Natural killer cell (primary cell): Measurements from ENCODE around the gene ELMOD3. TPM values are rescaled to one million over a fixed set of nuclear protein-coding genes. Genes with fewer than 3 reads are reported as not detected.

ENCODE experiments used
- ATAC-seq, 3 donors: fragments of 150-1000 bp in 2 of 3; fragments of 200-7000 bp in 1 of 3; cut with Tn5 transposase; 1 replicate in 1 of 3; 2 replicates in 2 of 3; pipeline ENCODE4 v1.10.0; 2021; ENCODE audit warnings: mild to moderate bottlenecking in 2 of 3, moderate library complexity in 2 of 3
- DNase-seq, 2 donors: peaks; one replicate each; pipeline versions ENCODE4 v3.0.0 to v3.0.0-alpha.2; 2013 to 2021; ENCODE audit warnings: mixed read lengths in 1 of 2
- H3K27ac ChIP-seq: one replicate; pipeline ENCODE4 v1.5.1; 2013; ENCODE audit warnings: mild to moderate bottlenecking, low read length
- H3K27me3 ChIP-seq: one replicate; pipeline ENCODE4 v1.6.1; 2013; ENCODE audit warnings: low read length; ENCODE audit not compliant: control insufficient read depth, insufficient read depth
- H3K36me3 ChIP-seq: one replicate; pipeline ENCODE4 v1.6.1; 2013; ENCODE audit warnings: low read length; ENCODE audit not compliant: control insufficient read depth, insufficient read depth
- H3K4me1 ChIP-seq: one replicate; pipeline ENCODE4 v1.6.1; 2013; ENCODE audit warnings: low read length; ENCODE audit not compliant: control insufficient read depth, insufficient read depth
- H3K4me3 ChIP-seq: one replicate; pipeline ENCODE4 v1.5.1; 2013; ENCODE audit warnings: low read length
- H3K9me3 ChIP-seq: one replicate; pipeline ENCODE4 v1.6.1; 2013; ENCODE audit warnings: low read length; ENCODE audit not compliant: control insufficient read depth, insufficient read depth
- H3K27ac Mint-ChIP-seq, 2 donors: one replicate each; pipeline ENCODE4 v1.8.0; 2022; ENCODE audit warnings: mild to moderate bottlenecking in 2 of 2, mixed read lengths in 2 of 2, moderate library complexity in 1 of 2
- H3K27me3 Mint-ChIP-seq, 2 donors: one replicate each; pipeline ENCODE4 v1.8.0; 2022; ENCODE audit warnings: low read depth in 2 of 2, mixed read lengths in 2 of 2
- H3K36me3 Mint-ChIP-seq: one replicate; pipeline ENCODE4 v1.8.0; 2022; ENCODE audit warnings: mixed read lengths
- H3K4me1 Mint-ChIP-seq, 2 donors: one replicate each; pipeline ENCODE4 v1.8.0; 2022; ENCODE audit warnings: mixed read lengths in 2 of 2
- H3K4me3 Mint-ChIP-seq: one replicate; pipeline ENCODE4 v1.8.0; 2022; ENCODE audit warnings: mild to moderate bottlenecking, moderate library complexity, mixed read lengths
- H3K9me3 Mint-ChIP-seq, 2 donors: one replicate each; pipeline ENCODE4 v1.8.0; 2022; ENCODE audit warnings: mixed read lengths in 2 of 2
- WGBS: methylation state at CpG from one replicate; pipeline ENCODE4 v1.1.7; 2013; ENCODE audit warnings: missing lambda C conversion rate; ENCODE audit not compliant: insufficient coverage; 5-methylcytosine and 5-hydroxymethylcytosine counted together
- intact Hi-C: fragments of 100-400 bp; cut with micrococcal nuclease; formaldehyde crosslinking; loops from one replicate; pipeline ENCODE4 v1.14.2; 2022
- total RNA-seq, 4 donors: library from RNA; stranded (reverse); fragments of 120-200 nt in 1 of 4; gene quantifications; one replicate each; pipeline versions ENCODE4 v1.2.3 to v1.2.4, GENCODE V29; 2013 to 2022
- TF ChIP-seq, protein P1 (sequence below): fragments of 200-600 bp; IDR thresholded peaks from one replicate; pipeline ENCODE4 v1.8.0; 2022; ENCODE audit warnings: antibody characterized with exemption

The ELMOD3 gene
- total RNA-seq, 3 donors from 2014 or later (not counting 1 experiment from before 2014, with no cell fraction given), result 22.4 to 33.9 (median 24.8) TPM

DNA sequence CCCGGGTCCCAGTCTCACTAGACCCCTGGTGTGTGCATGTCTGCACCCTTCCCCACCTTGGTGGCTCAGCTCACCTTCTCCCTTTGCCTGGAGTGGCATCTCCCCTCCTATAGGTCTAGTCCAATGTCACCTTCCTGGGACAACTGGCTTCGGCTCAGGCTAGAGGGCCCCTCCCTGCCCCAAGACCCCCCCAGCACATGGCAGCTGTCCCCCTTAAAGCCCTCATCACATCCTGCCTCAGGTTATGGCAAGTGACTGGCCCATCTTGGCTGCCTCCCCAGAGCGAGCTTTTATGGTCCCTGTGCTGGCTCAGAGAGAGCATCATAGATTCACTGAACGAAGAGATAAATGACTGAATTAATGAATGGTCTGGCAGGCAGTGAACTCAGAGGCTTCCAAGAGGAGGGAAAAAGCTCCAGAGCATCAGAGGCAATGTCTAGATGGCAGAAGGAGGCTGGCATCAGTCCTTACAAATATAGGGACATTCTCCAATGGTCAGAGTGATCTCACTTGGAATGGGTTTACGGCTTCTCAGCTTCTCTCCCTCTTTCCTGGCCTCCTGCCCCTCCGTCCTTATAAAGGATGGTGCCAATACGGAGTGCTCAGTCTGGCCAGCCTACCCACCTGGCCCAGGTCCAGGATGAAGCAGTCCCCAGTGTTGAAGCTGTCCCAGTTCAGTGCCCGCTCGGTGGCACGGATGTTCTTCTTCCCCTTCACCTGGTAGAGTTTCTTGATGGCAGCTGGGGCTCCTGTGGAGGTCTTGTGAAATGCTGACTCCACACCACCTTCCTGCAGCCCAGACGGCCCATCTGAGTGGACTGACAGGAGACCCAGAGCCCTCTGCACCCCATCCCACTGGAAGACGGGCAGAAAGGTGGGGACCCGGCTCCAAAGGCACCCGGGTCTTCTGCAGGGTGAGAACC lies 46.2 kb downstream of the ELMOD3 start:
- Histone ChIP-seq H3K9me3 (peaks cover 4% of the 10 kb centered on the region), H3K4me1 (peaks cover 8% of the 10 kb centered on the region), H3K36me3 (peaks cover 3% of the 10 kb centered on the region), H3K4me3 (no peak overlapping the region), H3K27ac (no peak overlapping the region), H3K27me3 (no peaks in the 10 kb centered on the region)
- H3K27me3 Mint-ChIP-seq, result no peaks in the 10 kb centered on the region
- no peak for ATAC-seq
- peaks cover 16 to 18% of the 10 kb centered on the region in 2 donors for H3K4me1 Mint-ChIP-seq
- H3K4me3 Mint-ChIP-seq, result no peak overlapping the region
- peaks cover 2 to 3% of the 10 kb centered on the region in 2 donors for H3K9me3 Mint-ChIP-seq
- WGBS, result 93% methylated on average over 14 of the region's 14 CpGs
- no peaks in the 10 kb centered on the region for H3K36me3 Mint-ChIP-seq
- intact Hi-C loops, result no loop called here
- TF ChIP-seq, protein P1, sequence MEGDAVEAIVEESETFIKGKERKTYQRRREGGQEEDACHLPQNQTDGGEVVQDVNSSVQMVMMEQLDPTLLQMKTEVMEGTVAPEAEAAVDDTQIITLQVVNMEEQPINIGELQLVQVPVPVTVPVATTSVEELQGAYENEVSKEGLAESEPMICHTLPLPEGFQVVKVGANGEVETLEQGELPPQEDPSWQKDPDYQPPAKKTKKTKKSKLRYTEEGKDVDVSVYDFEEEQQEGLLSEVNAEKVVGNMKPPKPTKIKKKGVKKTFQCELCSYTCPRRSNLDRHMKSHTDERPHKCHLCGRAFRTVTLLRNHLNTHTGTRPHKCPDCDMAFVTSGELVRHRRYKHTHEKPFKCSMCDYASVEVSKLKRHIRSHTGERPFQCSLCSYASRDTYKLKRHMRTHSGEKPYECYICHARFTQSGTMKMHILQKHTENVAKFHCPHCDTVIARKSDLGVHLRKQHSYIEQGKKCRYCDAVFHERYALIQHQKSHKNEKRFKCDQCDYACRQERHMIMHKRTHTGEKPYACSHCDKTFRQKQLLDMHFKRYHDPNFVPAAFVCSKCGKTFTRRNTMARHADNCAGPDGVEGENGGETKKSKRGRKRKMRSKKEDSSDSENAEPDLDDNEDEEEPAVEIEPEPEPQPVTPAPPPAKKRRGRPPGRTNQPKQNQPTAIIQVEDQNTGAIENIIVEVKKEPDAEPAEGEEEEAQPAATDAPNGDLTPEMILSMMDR, result no peak
- H3K27ac Mint-ChIP-seq, result no peak overlapping the region
- DNase-seq, result no peak

DNA sequence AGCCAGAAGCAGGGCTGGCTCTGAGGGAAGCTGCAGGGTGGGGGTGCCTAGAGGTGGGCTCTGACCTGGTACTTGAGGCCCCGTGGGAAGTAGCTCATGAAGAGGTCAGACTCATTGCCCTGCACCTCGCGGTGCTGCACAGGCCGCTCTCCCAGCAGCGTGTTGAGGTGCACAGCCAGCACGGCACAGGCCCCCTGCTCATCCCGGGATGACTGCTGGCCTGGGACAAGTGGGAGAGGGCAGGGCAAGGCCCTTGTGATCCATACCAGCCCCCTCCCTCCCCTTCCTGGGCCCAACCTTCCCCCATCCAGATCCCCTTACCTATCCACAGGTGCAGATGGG lies 46.9 kb downstream of the ELMOD3 start:
- Mint-ChIP-seq H3K36me3 (no peaks in the 10 kb centered on the region), H3K9me3 (peaks cover 2 to 3% of the 10 kb centered on the region in 2 donors), H3K4me3 (no peak overlapping the region), H3K27ac (no peak overlapping the region), H3K4me1 (peaks cover 18 to 21% of the 10 kb centered on the region in 2 donors), H3K27me3 (no peaks in the 10 kb centered on the region)
- DNase-seq (no peak), ATAC-seq (no peak)
- Histone ChIP-seq H3K4me1 (peaks cover 14% of the 10 kb centered on the region), H3K9me3 (peaks cover 4% of the 10 kb centered on the region), H3K27me3 (no peaks in the 10 kb centered on the region), H3K27ac (no peak overlapping the region), H3K4me3 (no peak overlapping the region), H3K36me3 (peaks cover 3% of the 10 kb centered on the region)
- WGBS, result 95% methylated on average over 7 of the region's 7 CpGs
- intact Hi-C loops, result no loop called here
- TF ChIP-seq, protein P1, result no peak

DNA sequence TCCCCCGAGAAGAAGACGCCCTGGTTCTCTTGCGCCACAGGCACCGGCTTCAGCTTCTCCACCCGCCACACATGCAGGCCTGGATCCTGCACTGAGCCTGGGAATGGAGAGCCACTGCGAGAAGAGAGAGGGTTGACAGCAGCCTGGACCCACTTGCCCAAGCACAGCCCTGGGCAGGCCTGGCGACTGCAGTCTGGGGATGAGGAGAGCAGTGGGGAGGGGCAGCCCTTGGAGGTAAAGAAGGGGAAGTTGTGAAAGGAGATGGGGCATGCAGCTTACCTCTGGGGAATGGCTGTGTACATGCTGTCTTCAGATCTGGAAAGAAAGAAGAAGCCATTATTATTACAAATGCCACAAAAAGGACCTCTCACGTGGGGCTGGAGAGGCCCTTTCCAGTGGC lies 47.3 kb downstream of the ELMOD3 start:
- H3K36me3 ChIP-seq, result peaks cover 3% of the 10 kb centered on the region
- no peak for DNase-seq

More for the DNA sequence above, 47.3 kb downstream of the ELMOD3 start:
- TF ChIP-seq, protein P1, result no peak
- no peaks in the 10 kb centered on the region for H3K36me3 Mint-ChIP-seq
- H3K27me3 ChIP-seq, result no peaks in the 10 kb centered on the region
- peaks cover 2 to 3% of the 10 kb centered on the region in 2 donors for H3K9me3 Mint-ChIP-seq
- no peak overlapping the region for H3K4me3 Mint-ChIP-seq
- H3K27ac ChIP-seq, result no peak overlapping the region
- no peaks in the 10 kb centered on the region for H3K27me3 Mint-ChIP-seq
- ATAC-seq, result no peak
- peaks cover 18% of the 10 kb centered on the region for H3K4me1 ChIP-seq
- H3K27ac Mint-ChIP-seq, result peak overlapping the region in 1 of 2 donors; percentile 53
- intact Hi-C loops, result no loop called here
- 85% methylated on average over 8 of the region's 8 CpGs for WGBS
- H3K4me1 Mint-ChIP-seq, result peaks cover 18 to 21% of the 10 kb centered on the region in 2 donors
- peaks cover 4% of the 10 kb centered on the region for H3K9me3 ChIP-seq
- no peak overlapping the region for H3K4me3 ChIP-seq
